K562 (cell line): Measurements from ENCODE around the gene DOK7. TPM values are rescaled to one million over a fixed set of nuclear protein-coding genes. Genes with fewer than 3 reads are reported as not detected.

Source experiments
- ATAC-seq: fragments of 200-7000 bp; cut with Tn5 transposase; 3 replicates; pipeline ENCODE4 v1.9.1; 2020; ENCODE audit warnings: moderate library complexity
- BruUV-seq: library from RNA; stranded (reverse); fragments of 400-500 nt; replicated peaks from 2 replicates; lab custom pipeline; 2021; lab: Mats Ljungman, UMichigan
- CTCF ChIA-PET: fragments of 300-600 bp; formaldehyde crosslinking; extraction: SDS; loops from one replicate; lab custom pipeline; 2021; ENCODE audit warnings: low intra/inter-chr PET ratio; lab: Yijun Ruan, JAX
- POLR2A ChIA-PET: fragments of 300-600, 350-650 bp; sonication (Branson Sonifier 250); formaldehyde crosslinking; extraction: SDS; loops from one replicate; lab custom pipeline; 2021; ENCODE audit warnings: antibody characterized with exemption, inconsistent platforms; lab: Yijun Ruan, JAX
- DNase-seq, 4 experiments: peaks; one replicate each; pipeline versions ENCODE4 v3.0.0 to v3.0.0-alpha.2; 2011 to 2018; ENCODE audit warnings: low spot score in 3 of 4, mixed read lengths in 3 of 4; ENCODE audit errors: extremely low read depth in 1 of 4
- FAIRE-seq: peaks from 2 replicates; lab custom pipeline; 2011; peaks lifted over from hg19 to GRCh38; lab: Jason Lieb, UNC
- H2AFZ ChIP-seq: 2 replicates; pipeline ENCODE4 v1.6.0; 2011; ENCODE audit warnings: low read depth, low read length, control low read depth, inconsistent platforms
- H3K27ac ChIP-seq: fragments of 200-600 bp; 3 replicates; pipeline ENCODE4 v1.8.0; 2011; ENCODE audit warnings: low read depth, mild to moderate bottlenecking, control low read depth, inconsistent platforms, low read length, moderate library complexity, mixed read lengths; ENCODE audit errors: extremely low read depth
- H3K27me3 ChIP-seq, 2 experiments: fragments of 300-600 bp in 1 of 2; 2 replicates in 1 of 2; 3 replicates in 1 of 2; pipeline versions ENCODE4 v1.6.0 to v1.8.0; 2011; ENCODE audit warnings: inconsistent platforms in 2 of 2, low read length in 2 of 2, mild to moderate bottlenecking in 1 of 2, mixed read lengths in 1 of 2, moderate library complexity in 1 of 2; ENCODE audit not compliant: control insufficient read depth in 2 of 2, insufficient read depth in 2 of 2
- H3K36me3 ChIP-seq: fragments of 300-600 bp; 3 replicates; pipeline ENCODE4 v1.8.0; 2011; ENCODE audit warnings: mild to moderate bottlenecking, low read length, inconsistent platforms; ENCODE audit not compliant: control insufficient read depth, insufficient read depth
- H3K4me1 ChIP-seq, 2 experiments: fragments of 200-600 bp in 1 of 2; replicated peaks in 1 of 2; 2 replicates in 1 of 2; 3 replicates in 1 of 2; pipeline versions ENCODE4 v1.5.1 to v1.8.0; 2011; ENCODE audit warnings: inconsistent platforms in 2 of 2, low read length in 2 of 2, mild to moderate bottlenecking in 1 of 2, mixed read lengths in 1 of 2, moderate library complexity in 1 of 2; ENCODE audit not compliant: control insufficient read depth in 2 of 2, insufficient read depth in 2 of 2
- H3K4me2 ChIP-seq: 2 replicates; pipeline ENCODE4 v1.6.1; 2011; ENCODE audit warnings: low read length, control low read depth, inconsistent platforms, mixed read lengths; ENCODE audit not compliant: insufficient read depth
- H3K4me3 ChIP-seq: fragments of 200-600 bp; sonication (generic), shearing (Covaris generic); 2 replicates; pipeline ENCODE4 v1.5.1; 2016; ENCODE audit warnings: control low read depth, inconsistent platforms
- H3K79me2 ChIP-seq: fragments of 200-600 bp; 3 replicates; pipeline ENCODE4 v1.8.0; 2011; ENCODE audit warnings: low read length, inconsistent platforms; ENCODE audit not compliant: control insufficient read depth, insufficient read depth
- H3K9ac ChIP-seq, 2 experiments: 2 replicates each; pipeline versions ENCODE4 v1.6.0 to v1.6.1; 2011; ENCODE audit warnings: low read depth in 2 of 2, low read length in 2 of 2, control low read depth in 1 of 2, inconsistent platforms in 1 of 2, mild to moderate bottlenecking in 1 of 2, mixed read lengths in 1 of 2; ENCODE audit not compliant: insufficient read depth in 1 of 2
- H3K9me1 ChIP-seq: one replicate; pipeline ENCODE4 v1.6.0; 2011; ENCODE audit warnings: inconsistent platforms, mild to moderate bottlenecking, low read length, moderate library complexity; ENCODE audit not compliant: control insufficient read depth, insufficient read depth
- H3K9me3 ChIP-seq: replicated peaks from 2 replicates; pipeline ENCODE4 v1.5.1; 2011; ENCODE audit warnings: low read depth, low read length, inconsistent platforms; ENCODE audit not compliant: control insufficient read depth, insufficient read depth
- H4K20me1 ChIP-seq: replicated peaks from 2 replicates; pipeline ENCODE4 v1.6.1; 2011; ENCODE audit warnings: low read length, inconsistent platforms, mixed read lengths; ENCODE audit not compliant: control insufficient read depth, insufficient read depth
- CBX1 ChIP-seq: sonication (generic); IDR thresholded peaks from 2 replicates; pipeline ENCODE4 v1.6.1; 2016; ENCODE audit warnings: antibody characterized with exemption, low read depth, mild to moderate bottlenecking
- HNRNPUL1 ChIP-seq: fragments of 200-400 bp; formaldehyde crosslinking; IDR thresholded peaks from 2 replicates; pipeline ENCODE4 v1.6.1; 2017; ENCODE audit warnings: low read length
- PBX2 ChIP-seq, 2 experiments: IDR thresholded peaks in 1 of 2; conservative IDR thresholded peaks in 1 of 2; 2 replicates each; pipeline ENCODE4 v1.6.1; 2016; ENCODE audit warnings: low read depth in 2 of 2, mild to moderate bottlenecking in 1 of 2, missing compliant biosample characterization in 1 of 2, missing genetic modification characterization in 1 of 2, moderate library complexity in 1 of 2
- PTRF ChIP-seq: fragments of 450-650 bp; IDR thresholded peaks from 2 replicates; pipeline ENCODE4 v1.6.1; 2016; ENCODE audit warnings: mild to moderate bottlenecking, missing genetic modification characterization, missing compliant biosample characterization
- WGBS: fragments of 100-300 bp; shearing (Covaris generic); methylation state at CpG from one replicate; pipeline ENCODE4 v1.1.6; 2016; ENCODE audit warnings: low coverage, mixed read lengths; ENCODE audit not compliant: insufficient coverage; ENCODE audit errors: missing lambda C conversion rate; 5-methylcytosine and 5-hydroxymethylcytosine counted together
- in situ Hi-C: fragments of 300-500 bp; cut with MboI; formaldehyde crosslinking; loops from 4 replicates; pipeline ENCODE4 v1.15.0; 2018; ENCODE audit warnings: inconsistent platforms, mixed read lengths
- intact Hi-C: fragments of 100-400 bp; cut with micrococcal nuclease; formaldehyde crosslinking; loops from 2 replicates; pipeline ENCODE4 v1.14.2; 2022
- polyA plus RNA-seq, 8 experiments: library from polyadenylated mRNA; depleted of rRNA in 4 of 8; stranded (reverse) in 5 of 8; unstranded in 3 of 8; fragments of >200 nt; fragmentation: Nextera tagmentation in 2 of 8; fragmentation: Illumina TruSeq in 1 of 8; extraction: Ambion mirVana in 2 of 8; extraction: Trizol in 1 of 8; gene quantifications; 2 replicates each; pipeline versions ENCODE4 v1.2.1 to v1.2.3, GENCODE V29; 2011 to 2014; ENCODE audit warnings: inconsistent platforms in 1 of 8, missing spikeins in 1 of 8
- total RNA-seq, 7 experiments: library from RNA; depleted of rRNA in 6 of 7; stranded (reverse); fragments of >200 nt in 6 of 7; fragmentation: Illumina TruSeq in 2 of 7; extraction: Trizol in 2 of 7; gene quantifications; 2 replicates each; pipeline versions ENCODE4 v1.2.1 to v1.2.3, GENCODE V29; 2011 to 2021; ENCODE audit warnings: low replicate concordance in 1 of 7

The DOK7 gene
- total and polyA plus RNA-seq, 9 of the 15 experiments (the other 6 are each of a cell fraction or from before 2014, with no cell fraction given), result not detected

GRCh38 chr4:3436048-3436797, 26.9 kb upstream of the DOK7 start:
- no TSS peak for BruUV-seq
- Histone ChIP-seq H2AFZ (no peak overlapping the region), H3K27ac (no peak overlapping the region)

More at GRCh38 chr4:3436048-3436797, 26.9 kb upstream of the DOK7 start:
- Histone ChIP-seq H4K20me1 (peaks cover 10% of the 10 kb centered on the region), H3K4me3 (no peak overlapping the region), H3K9me1 (no peaks in the 10 kb centered on the region), H3K36me3 (no peaks in the 10 kb centered on the region), H3K4me2 (no peak overlapping the region), H3K9me3 (no peaks in the 10 kb centered on the region), H3K9ac (no peak overlapping the region; a peak in 1 of 4 replicates), H3K79me2 (no peaks in the 10 kb centered on the region), H3K4me1 (peaks cover 0 to 61% of the 10 kb centered on the region in 2 experiments; a peak in 2 of 5 replicates), H3K27me3 (peaks cover 0 to 20% of the 10 kb centered on the region in 2 experiments; a peak in 2 of 5 replicates)
- ATAC-seq, result no peak
- intact Hi-C loops, result no loop called here
- DNase-seq, result no peak
- 19% methylated on average over 11 of the region's 22 CpGs for WGBS
- ChIA-PET CTCF (no interaction called here), POLR2A (interaction anchor here (1.0 kb wide), 1 partner anchor 369 kb away, joined by 3 read pairs; no protein-coding TSS in a partner anchor)
- FAIRE-seq, result no peak
- TF ChIP-seq PBX2 (CRISPR knock-in tag; IDR thresholded peaks at IDR 0.05; ENCODE audit: low read depth), result no peak
- TF ChIP-seq PBX2 (tag; conservative IDR thresholded peaks at IDR 0.05; ENCODE audit: low read depth), result no peak
- no peak for TF ChIP-seq PTRF
- TF ChIP-seq HNRNPUL1, result no peak
- no peak for TF ChIP-seq CBX1
- in situ Hi-C loops, result no loop called here
